Measurements from ENCODE around the gene KRTAP11-1.

DNA sequence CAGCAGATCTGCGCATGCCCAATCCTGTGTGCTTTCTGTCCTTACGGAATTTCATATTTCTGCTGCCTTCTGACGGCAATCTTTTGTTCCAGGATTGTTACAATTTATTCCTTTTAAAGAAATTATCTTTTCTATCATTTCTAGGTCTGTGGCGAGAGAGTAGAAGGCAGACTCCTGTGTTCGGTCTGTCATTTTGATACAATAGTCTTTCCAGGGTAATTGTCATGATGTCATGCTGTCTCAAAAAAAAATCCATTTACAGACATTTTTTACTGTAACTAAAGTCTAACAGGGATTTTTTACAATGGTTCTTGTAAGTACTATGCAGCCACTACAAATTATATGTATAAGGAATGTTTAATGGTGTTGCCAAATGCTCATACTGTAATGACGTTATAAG, 42.8 kb downstream of the KRTAP11-1 start:
- no peak for TF ChIP-seq TAF1 (IDR thresholded peaks at IDR 0.05; ENCODE audit: borderline replicate concordance, insufficient read depth, low read length)
- TF ChIP-seq POLR2AphosphoS5 (IDR thresholded peaks at IDR 0.05; ENCODE audit: low read depth, low read length) = no peak
